GM12801 (cell line): ENCODE measurements around the gene SLC5A9.

Experiments used
- TF ChIP-seq, protein P1 (sequence below): IDR thresholded peaks from one replicate; pipeline ENCODE4 v1.5.1; 2011; ENCODE audit warnings: control low read depth; ENCODE audit not compliant: insufficient read length; ENCODE audit errors: extremely low read depth

Gene SLC5A9

DNA sequence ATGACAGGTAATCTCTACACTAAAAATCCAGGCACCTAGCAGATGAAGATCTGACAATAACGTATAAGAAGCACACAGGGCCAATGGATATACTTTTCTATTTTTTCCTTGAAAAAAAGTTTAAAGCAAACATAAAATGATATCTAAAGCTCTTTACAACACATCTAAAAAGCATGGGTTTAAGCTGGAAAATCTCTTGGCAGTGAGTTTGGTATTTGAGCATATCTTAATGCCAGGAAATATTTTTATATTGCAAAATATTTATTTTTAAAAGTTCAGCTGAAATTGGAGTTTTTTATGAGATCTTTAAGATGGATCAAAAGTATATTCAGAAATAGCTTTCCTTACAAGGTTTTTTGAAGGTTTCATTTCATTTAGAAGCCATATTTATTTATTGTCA, 40.5 kb downstream of the SLC5A9 start:
- TF ChIP-seq, protein P1, sequence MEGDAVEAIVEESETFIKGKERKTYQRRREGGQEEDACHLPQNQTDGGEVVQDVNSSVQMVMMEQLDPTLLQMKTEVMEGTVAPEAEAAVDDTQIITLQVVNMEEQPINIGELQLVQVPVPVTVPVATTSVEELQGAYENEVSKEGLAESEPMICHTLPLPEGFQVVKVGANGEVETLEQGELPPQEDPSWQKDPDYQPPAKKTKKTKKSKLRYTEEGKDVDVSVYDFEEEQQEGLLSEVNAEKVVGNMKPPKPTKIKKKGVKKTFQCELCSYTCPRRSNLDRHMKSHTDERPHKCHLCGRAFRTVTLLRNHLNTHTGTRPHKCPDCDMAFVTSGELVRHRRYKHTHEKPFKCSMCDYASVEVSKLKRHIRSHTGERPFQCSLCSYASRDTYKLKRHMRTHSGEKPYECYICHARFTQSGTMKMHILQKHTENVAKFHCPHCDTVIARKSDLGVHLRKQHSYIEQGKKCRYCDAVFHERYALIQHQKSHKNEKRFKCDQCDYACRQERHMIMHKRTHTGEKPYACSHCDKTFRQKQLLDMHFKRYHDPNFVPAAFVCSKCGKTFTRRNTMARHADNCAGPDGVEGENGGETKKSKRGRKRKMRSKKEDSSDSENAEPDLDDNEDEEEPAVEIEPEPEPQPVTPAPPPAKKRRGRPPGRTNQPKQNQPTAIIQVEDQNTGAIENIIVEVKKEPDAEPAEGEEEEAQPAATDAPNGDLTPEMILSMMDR: no peak

DNA sequence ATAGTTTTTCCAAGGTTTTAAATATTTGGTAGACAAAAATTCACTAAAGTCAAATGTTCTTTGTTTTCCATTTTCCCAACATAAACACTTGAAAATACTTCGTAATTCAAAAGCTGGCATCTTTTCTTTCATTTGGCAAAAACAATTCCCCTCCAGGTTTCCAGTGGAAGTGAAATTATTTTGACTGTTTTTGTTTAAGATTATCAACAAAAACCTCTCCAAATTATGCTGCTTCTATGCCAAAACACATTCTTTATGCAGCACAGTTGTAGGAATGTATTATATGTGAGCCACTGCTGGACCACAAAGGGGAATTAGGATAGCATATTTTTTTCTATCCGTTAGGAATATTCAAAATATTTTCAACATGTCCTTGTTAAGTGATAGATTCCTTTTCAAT, 44.1 kb downstream of the SLC5A9 start:
- TF ChIP-seq, protein P1: no peak

DNA sequence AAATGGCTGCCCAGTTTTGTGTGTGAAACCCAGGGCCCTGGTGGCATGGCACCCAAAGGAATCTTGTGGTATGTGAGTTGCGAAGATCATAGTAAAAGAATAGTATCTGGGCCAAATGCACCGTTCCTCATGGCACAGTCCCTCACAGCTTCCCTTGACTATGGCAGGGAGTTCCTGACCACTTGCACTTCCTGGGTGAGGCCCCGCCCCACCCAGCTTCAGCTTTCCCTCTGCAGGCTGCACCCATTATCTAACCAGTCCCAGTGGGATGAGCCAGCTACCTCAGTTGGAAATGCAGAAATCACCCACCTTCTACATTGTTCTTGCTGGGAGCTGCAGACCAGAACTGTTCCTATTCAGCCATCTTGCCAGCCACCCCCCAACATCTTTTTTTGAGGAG, 63.0 kb downstream of the SLC5A9 start:
- TF ChIP-seq, protein P1: no peak

DNA sequence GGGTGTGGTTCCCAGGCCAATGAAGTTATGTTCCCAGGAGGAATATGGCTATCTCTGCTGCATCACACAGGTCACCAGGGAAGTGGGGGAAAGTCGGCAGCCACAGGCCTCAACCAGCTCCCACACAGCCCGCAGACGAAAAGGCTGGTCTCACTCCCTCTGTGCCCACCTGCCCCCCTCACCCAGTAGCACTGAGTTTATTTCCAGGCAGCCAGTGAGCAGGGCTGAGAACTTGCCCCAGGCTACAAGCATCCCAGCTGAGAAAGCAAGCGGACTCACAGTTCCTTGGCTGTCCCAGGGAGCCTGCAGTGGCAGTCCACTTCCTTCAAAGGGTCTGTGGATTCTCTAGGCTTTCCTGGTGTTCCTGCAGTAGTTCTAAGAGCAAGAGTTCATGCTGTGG, 68.9 kb downstream of the SLC5A9 start:
- TF ChIP-seq, protein P1: no peak

DNA sequence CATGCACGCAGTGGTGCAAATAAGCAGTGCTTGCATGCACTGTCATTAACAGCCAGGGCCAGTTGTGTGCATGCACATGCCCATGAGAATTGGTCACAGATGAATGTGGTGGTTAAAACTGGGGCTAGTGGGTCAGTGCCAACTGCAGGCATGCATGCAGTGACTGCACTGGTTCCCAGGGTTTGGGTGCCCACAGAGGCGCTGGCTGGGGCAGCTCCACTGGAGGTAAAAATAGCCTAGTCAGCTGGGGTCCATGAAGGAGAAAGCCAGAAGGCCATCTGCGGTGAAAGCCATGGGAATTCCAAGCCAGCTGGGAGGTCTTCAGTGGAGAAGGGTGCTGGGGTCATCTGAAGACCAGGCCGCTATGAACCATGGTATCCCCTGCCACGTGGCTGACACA, 70.2 kb downstream of the SLC5A9 start:
- TF ChIP-seq, protein P1: no peak

DNA sequence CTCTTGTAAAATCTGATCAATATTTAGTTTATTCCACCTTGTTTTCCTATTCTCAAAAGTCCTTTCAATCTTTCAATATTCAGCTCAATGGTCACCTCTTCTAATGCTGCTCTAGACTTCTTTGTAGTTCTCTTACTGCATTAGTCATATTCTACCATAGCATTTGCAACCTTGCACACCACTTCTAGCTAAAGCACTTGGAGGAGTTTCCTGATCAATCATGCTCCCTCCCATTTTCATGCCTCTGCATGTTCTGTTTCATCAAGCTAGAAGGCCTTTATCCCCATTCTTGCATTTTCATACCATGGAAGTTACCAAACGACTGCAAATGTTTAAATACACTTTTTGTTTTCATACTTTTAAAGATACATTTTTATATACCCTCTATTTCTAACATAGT, 72.1 kb downstream of the SLC5A9 start:
- TF ChIP-seq, protein P1: no peak
